ENCODE data around the gene GPS1. TPM values are rescaled to one million over a fixed set of nuclear protein-coding genes. Genes with fewer than 3 reads are reported as not detected.

Gene GPS1
- total RNA-seq, 1 donor from 2014 or later = 115 TPM

DNA sequence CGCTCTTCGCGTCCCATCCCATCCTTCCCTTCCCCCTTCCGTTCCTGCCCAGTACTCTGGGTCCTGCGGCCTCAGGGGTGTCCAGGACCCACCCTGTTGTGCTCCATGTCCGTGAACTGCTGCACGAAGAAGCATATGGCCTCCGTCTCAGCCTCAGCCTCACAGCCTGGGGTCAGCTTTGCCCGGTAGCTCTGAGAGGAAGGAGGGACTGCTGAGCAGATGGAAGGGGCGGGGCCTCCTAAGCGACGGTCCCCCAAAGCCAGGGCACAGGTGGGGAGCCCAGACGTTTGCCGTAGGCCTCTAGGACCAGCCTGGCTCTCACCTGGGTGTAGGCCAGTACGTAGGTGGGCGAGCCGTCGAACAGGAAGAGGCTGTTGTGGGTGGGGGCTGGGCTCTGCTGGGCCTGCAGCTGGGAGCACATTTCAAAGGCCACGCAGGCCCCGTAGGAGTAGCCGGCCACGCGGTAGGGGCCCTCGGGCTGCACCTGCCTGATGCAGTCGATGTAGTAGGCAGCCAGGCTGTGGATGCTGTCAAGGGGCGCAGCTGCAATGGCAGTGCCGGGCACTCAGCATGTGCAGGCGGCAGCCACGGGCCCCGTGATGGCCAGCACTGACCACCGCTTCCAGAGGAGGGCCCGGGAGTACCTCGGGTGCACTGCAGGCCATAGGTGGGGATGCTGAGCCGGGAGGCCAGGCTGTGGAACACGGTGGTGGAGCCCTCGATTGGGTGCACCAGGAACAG lies 28.5 kb downstream of the GPS1 start:
- Mint-ChIP-seq H3K9me3 (ENCODE audit: unreplicated experiment) (peaks cover 8% of the 10 kb centered on the region), H3K27me3 (ENCODE audit: unreplicated experiment) (peaks cover 5% of the 10 kb centered on the region), H3K27ac (ENCODE audit: unreplicated experiment) (no peak overlapping the region), H3K4me1 (ENCODE audit: low read depth, unreplicated experiment) (no peaks in the 10 kb centered on the region), H3K36me3 (ENCODE audit: unreplicated experiment) (no peaks in the 10 kb centered on the region), H3K4me3 (ENCODE audit: unreplicated experiment) (peak overlapping the region; percentile 15)
- TF ChIP-seq, protein P1, sequence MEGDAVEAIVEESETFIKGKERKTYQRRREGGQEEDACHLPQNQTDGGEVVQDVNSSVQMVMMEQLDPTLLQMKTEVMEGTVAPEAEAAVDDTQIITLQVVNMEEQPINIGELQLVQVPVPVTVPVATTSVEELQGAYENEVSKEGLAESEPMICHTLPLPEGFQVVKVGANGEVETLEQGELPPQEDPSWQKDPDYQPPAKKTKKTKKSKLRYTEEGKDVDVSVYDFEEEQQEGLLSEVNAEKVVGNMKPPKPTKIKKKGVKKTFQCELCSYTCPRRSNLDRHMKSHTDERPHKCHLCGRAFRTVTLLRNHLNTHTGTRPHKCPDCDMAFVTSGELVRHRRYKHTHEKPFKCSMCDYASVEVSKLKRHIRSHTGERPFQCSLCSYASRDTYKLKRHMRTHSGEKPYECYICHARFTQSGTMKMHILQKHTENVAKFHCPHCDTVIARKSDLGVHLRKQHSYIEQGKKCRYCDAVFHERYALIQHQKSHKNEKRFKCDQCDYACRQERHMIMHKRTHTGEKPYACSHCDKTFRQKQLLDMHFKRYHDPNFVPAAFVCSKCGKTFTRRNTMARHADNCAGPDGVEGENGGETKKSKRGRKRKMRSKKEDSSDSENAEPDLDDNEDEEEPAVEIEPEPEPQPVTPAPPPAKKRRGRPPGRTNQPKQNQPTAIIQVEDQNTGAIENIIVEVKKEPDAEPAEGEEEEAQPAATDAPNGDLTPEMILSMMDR (IDR thresholded peaks at IDR 0.05; ENCODE audit: partially characterized antibody, unreplicated experiment) = no peak
- DNase-seq = no peak

DNA sequence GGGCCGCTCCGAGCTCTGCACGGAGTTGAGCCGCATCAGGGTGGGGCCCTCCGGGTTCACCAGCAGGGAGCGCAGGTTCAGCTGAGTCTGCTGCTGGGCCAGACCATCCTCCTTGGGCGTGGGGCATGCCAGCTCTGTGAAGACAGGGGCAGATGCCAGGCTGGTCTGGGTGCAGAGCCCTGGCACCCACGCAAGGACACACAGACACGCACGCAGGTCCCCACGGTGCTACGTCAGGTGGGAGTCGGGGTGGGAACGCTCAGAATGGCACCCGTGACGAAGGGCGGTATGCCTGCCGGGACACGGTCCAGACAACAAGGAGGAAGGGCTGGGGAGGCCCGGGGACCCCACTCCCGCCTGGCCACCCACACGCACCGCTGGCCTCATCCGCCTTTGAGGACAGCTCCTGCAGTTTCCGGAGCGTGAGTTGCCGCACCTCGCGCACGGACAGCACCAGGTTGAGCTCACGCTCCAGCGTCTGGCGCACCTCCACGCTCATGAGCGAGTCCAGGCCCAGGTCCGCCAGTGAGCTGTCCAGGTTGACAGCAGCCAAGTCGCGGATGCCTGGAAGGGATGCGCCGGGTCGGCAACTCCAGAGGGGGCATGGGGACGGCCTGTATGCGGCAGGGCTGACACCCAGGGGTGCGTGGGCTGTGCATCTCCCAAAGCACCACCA lies 29.2 kb downstream of the GPS1 start:
- no peaks in the 10 kb centered on the region for H3K4me1 Mint-ChIP-seq (ENCODE audit: low read depth, unreplicated experiment)
- TF ChIP-seq, protein P1 (IDR thresholded peaks at IDR 0.05; ENCODE audit: partially characterized antibody, unreplicated experiment) = no peak
- H3K27me3 Mint-ChIP-seq (ENCODE audit: unreplicated experiment) = peaks cover 5% of the 10 kb centered on the region
- no peaks in the 10 kb centered on the region for H3K36me3 Mint-ChIP-seq (ENCODE audit: unreplicated experiment)
- no peak overlapping the region for H3K27ac Mint-ChIP-seq (ENCODE audit: unreplicated experiment)
- no peak for DNase-seq
- H3K4me3 Mint-ChIP-seq (ENCODE audit: unreplicated experiment) = no peak overlapping the region
- H3K9me3 Mint-ChIP-seq (ENCODE audit: unreplicated experiment) = peaks cover 8% of the 10 kb centered on the region

DNA sequence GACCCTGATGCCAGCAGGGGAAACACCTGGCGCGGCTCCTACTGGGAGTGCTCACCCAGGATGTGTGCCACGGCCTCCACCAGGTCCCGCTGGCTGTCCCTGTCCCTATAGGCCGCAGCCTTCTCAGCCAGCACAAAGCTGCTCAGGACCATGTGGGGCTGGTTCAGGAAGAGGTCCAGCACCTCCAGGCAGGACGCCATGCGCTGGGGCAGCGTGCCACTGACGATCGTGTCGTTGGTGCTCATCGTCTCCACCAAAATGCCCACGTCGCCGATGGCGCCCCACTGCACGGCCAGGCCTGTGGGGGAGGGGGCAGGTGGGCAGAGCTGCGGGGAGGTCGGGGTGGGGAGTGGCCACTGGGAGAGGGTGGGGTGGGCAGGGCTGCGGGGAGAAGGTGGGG lies 29.8 kb downstream of the GPS1 start:
- H3K27ac Mint-ChIP-seq (ENCODE audit: unreplicated experiment) = no peak overlapping the region
- peaks cover 8% of the 10 kb centered on the region for H3K9me3 Mint-ChIP-seq (ENCODE audit: unreplicated experiment)
- no peaks in the 10 kb centered on the region for H3K36me3 Mint-ChIP-seq (ENCODE audit: unreplicated experiment)
- no peak overlapping the region for H3K4me3 Mint-ChIP-seq (ENCODE audit: unreplicated experiment)
- TF ChIP-seq, protein P1 (IDR thresholded peaks at IDR 0.05; ENCODE audit: partially characterized antibody, unreplicated experiment) = no peak
- no peak for DNase-seq
- H3K27me3 Mint-ChIP-seq (ENCODE audit: unreplicated experiment) = peaks cover 5% of the 10 kb centered on the region
- H3K4me1 Mint-ChIP-seq (ENCODE audit: low read depth, unreplicated experiment) = no peaks in the 10 kb centered on the region

- DNase-seq = no peak
- H3K27ac Mint-ChIP-seq (ENCODE audit: unreplicated experiment) = no peak overlapping the region
- peaks cover 8% of the 10 kb centered on the region for H3K9me3 Mint-ChIP-seq (ENCODE audit: unreplicated experiment)
- H3K27me3 Mint-ChIP-seq (ENCODE audit: unreplicated experiment) = peaks cover 5% of the 10 kb centered on the region
- H3K4me1 Mint-ChIP-seq (ENCODE audit: low read depth, unreplicated experiment) = no peaks in the 10 kb centered on the region
- no peak overlapping the region for H3K4me3 Mint-ChIP-seq (ENCODE audit: unreplicated experiment)
- TF ChIP-seq, protein P1 (IDR thresholded peaks at IDR 0.05; ENCODE audit: partially characterized antibody, unreplicated experiment) = no peak
- no peaks in the 10 kb centered on the region for H3K36me3 Mint-ChIP-seq (ENCODE audit: unreplicated experiment)
These were observed 30.3 kb downstream of the GPS1 start for GRCh38 chr17:82081966-82082365.

DNA sequence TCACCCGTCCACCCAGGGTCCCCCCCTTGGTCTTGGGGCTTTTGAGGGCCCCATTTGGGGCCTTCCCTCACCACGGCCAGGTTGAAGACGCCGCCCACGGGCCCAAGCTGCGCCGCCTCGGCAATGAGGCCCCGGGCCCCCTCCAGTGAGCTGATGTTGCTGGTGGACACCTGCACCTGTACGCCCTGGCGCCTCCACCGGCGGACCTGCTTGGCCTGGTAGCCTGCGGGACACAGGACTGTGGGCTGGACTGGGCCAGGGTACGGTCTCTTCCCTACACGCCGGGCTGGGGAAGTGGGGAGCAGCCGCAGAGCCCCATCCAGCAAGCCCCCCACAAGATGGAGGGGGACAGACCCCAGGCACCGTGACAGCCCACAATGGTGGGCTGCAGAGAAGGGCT lies 30.8 kb downstream of the GPS1 start:
- Mint-ChIP-seq H3K4me1 (ENCODE audit: low read depth, unreplicated experiment) (no peaks in the 10 kb centered on the region), H3K27ac (ENCODE audit: unreplicated experiment) (no peak overlapping the region), H3K4me3 (ENCODE audit: unreplicated experiment) (no peak overlapping the region), H3K9me3 (ENCODE audit: unreplicated experiment) (peaks cover 8% of the 10 kb centered on the region), H3K27me3 (ENCODE audit: unreplicated experiment) (peaks cover 5% of the 10 kb centered on the region), H3K36me3 (ENCODE audit: unreplicated experiment) (no peaks in the 10 kb centered on the region)
- DNase-seq = no peak
- TF ChIP-seq, protein P1 (IDR thresholded peaks at IDR 0.05; ENCODE audit: partially characterized antibody, unreplicated experiment) = no peak

Measured in glutamatergic neuron (in vitro differentiated cells).